AG04449 (cell line): ENCODE measurements around the gene NPR1.

Source experiments
- CTCF ChIA-PET: fragments of 350-600 bp; formaldehyde crosslinking; extraction: SDS; loops from one replicate; lab custom pipeline; 2021; ENCODE audit warnings: antibody characterized with exemption; lab: Yijun Ruan, JAX
- POLR2A ChIA-PET: fragments of 400-600, 350-600 bp; formaldehyde crosslinking; extraction: SDS; loops from one replicate; lab custom pipeline; 2020; ENCODE audit warnings: antibody characterized with exemption, inconsistent platforms; lab: Yijun Ruan, JAX
- DNase-seq: peaks from one replicate; pipeline ENCODE4 v3.0.0-alpha.2; 2010; ENCODE audit warnings: low read depth, low spot score
- H3K4me3 ChIP-seq: 2 replicates; pipeline ENCODE4 v1.5.1; 2011; ENCODE audit warnings: low read depth, mild to moderate bottlenecking, control low read depth, low read length
- CTCF ChIP-seq: IDR thresholded peaks from one replicate; pipeline ENCODE4 v1.5.1; 2011; ENCODE audit warnings: mild to moderate bottlenecking, moderate library complexity, low read length, control low read depth, inconsistent platforms; ENCODE audit not compliant: insufficient read depth; ENCODE audit errors: missing control alignments

Gene NPR1

GRCh38 chr1:153646672-153647345 lies 31.7 kb upstream of the NPR1 start:
- ChIA-PET CTCF (interaction anchor here (0.9 to 1.5 kb wide), 2 partner anchors 9 to 181 kb away, joined by 4 to 8 read pairs; no protein-coding TSS in a partner anchor), POLR2A (interaction anchor here (1.5 kb wide), 1 partner anchor 13 kb away, joined by 6 read pairs; the partner anchor contains the start of gene CHTOP)
- no peak overlapping the region for H3K4me3 ChIP-seq
- DNase-seq, result no peak
- TF ChIP-seq CTCF, result no peak

- H3K4me3 ChIP-seq, result no peak overlapping the region
- ChIA-PET CTCF (interaction anchor here (1.3 to 2.4 kb wide), 3 partner anchors 10 to 74 kb away, joined by 4 to 14 read pairs (median 8); no protein-coding TSS in a partner anchor), POLR2A (interaction anchor here (1.5 kb wide), 1 partner anchor 13 kb away, joined by 6 read pairs; the partner anchor contains the start of gene CHTOP)
- no peak for TF ChIP-seq CTCF
- DNase-seq, result no peak
Measured at GRCh38 chr1:153647346-153647714, 31.2 kb upstream of the NPR1 start.

- ChIA-PET POLR2A (interaction anchor here (0.7 to 1.5 kb wide), 2 partner anchors 14 to 571 kb away, joined by 3 to 6 read pairs; partner anchors contain the start of gene CHTOP), CTCF (interaction anchor here (0.6 to 2.4 kb wide), 5 partner anchors 10 to 557 kb away, joined by 3 to 14 read pairs (median 4); no protein-coding TSS in a partner anchor)
- TF ChIP-seq CTCF, result no peak
- no peak for DNase-seq
- H3K4me3 ChIP-seq, result no peak overlapping the region
Measured at GRCh38 chr1:153648000-153648643, 30.4 kb upstream of the NPR1 start.

GRCh38 chr1:153649137-153649862 lies 29.2 kb upstream of the NPR1 start:
- POLR2A ChIA-PET, result interaction anchor here (1.4 kb wide), 1 partner anchor 11 kb away, joined by 3 read pairs; no protein-coding TSS in a partner anchor
- no peak for TF ChIP-seq CTCF
- DNase-seq, result no peak
- no peak overlapping the region for H3K4me3 ChIP-seq
- CTCF ChIA-PET, result interaction anchor here (0.6 to 2.4 kb wide), 2 partner anchors 11 to 76 kb away, joined by 3 to 14 read pairs; no protein-coding TSS in a partner anchor

- POLR2A ChIA-PET, result interaction anchor here (1.4 kb wide), 1 partner anchor 11 kb away, joined by 3 read pairs; no protein-coding TSS in a partner anchor
- DNase-seq, result no peak
Measured at GRCh38 chr1:153649863-153650235, 28.6 kb upstream of the NPR1 start.

More at GRCh38 chr1:153649863-153650235, 28.6 kb upstream of the NPR1 start:
- CTCF ChIA-PET, result interaction anchor here (0.6 to 2.4 kb wide), 2 partner anchors 12 to 77 kb away, joined by 3 to 14 read pairs; no protein-coding TSS in a partner anchor
- TF ChIP-seq CTCF, result no peak
- H3K4me3 ChIP-seq, result no peak overlapping the region
